A172 (cell line): ENCODE measurements around the gene MT1B. TPM values are rescaled to one million over a fixed set of nuclear protein-coding genes. Genes with fewer than 3 reads are reported as not detected.

Source experiments
- DNase-seq: peaks from one replicate; pipeline ENCODE4 v3.0.0-alpha.2; 2015; ENCODE audit warnings: low spot score
- total RNA-seq: library from RNA; depleted of rRNA; stranded (reverse); fragments of >200 nt; shearing (Covaris generic); gene quantifications from 2 replicates; pipeline ENCODE4 v1.2.3, GENCODE V29; 2014; rRNA removed

Gene MT1B
- total RNA-seq, 1 experiment from 2014 or later, result not detected

- DNase-seq, result no peak
Observed at GRCh38 chr16:56684926-56685590, 33.4 kb downstream of the MT1B start.

DNA sequence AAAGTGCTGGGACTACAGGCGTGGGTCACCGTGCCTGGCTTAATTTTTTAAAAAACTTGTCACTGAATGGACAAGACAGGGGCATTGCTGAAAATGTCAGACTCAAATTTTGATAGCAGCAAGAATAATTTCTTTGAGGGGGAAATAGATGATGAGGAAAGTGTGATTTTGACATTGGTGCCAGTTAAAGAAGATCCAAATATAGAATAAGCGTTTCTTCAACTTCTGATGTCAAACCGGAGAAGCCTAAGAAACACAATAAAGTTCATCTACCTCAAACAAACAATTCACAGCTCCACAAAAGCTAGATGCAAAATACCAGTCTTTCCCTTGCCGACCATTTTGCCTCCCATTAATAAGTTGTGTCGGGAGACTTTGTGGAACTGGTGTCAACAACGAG is 35.1 kb downstream of the MT1B start:
- DNase-seq, result no peak

DNA sequence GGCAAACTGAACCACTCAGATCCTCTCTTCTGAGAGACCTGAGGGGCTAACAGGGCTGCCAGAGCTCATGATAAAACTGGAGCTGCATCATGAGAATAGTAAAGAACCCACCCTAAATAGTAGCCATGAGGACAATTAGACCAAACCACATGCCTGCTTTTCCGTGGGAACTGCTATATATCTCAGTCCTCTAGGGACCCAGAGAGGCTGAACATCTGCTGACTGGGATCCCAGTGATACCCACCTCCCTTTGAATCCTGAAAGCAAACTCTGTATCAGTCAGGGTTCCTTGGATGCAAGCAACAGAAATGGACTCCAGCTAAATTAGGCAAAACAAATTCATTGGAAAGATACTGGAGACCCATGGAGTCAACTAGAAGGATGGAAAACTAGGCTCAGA is 37.1 kb downstream of the MT1B start:
- DNase-seq, result no peak

DNA sequence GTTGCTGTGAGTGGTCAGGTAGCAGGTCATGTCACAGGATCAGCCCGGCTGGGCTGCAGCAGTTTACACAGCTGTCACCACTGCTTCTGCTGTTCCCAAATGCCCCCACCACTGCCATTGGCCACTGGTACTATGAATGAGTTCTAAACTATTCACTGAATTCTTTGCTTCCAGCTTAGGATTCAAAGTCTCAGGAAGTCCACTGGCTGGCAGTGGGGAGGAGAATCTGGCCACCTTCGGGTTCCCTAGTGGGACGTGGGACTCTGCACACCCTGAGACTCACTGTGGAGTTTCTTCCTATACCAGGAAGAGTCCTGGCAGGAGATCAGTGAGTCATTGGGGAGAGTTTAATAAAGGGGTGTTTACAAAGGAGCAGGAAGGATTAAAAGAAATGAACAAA is 37.5 kb downstream of the MT1B start:
- DNase-seq, result peak; percentile 40

DNA sequence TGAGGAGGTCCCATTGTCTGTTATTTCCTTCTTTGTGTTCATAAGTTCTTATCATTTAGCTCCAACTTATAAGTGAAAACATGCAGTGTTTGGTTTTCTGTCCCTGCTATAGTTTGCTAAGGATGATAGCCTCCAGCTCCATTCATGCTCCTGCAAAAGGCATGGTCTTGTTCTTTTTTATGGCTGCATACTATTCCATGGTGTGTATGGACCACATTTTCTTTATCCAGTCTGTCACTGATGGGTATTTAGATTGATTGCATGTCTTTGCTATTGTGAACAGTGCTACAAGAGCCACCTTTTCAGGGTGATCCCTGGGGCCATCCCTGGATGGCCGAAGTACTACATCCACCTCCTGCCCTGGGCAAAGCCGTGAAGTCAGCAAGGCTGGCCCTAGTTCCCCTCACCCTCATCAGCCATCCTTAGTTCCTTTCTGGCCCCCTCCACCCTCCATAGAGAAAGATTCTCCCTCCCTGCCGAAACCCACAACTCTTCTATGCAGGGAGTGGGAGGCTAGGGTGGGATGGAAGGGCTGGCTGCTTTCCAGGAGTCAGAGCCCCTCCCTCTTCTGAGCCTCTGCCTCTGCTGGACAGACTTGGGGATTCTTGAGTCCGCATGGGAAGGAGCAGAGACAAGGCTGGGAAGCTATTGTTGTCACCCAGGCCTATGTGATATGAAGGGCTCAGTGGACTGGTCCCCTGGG is 38.9 kb downstream of the MT1B start:
- DNase-seq, result no peak

DNA sequence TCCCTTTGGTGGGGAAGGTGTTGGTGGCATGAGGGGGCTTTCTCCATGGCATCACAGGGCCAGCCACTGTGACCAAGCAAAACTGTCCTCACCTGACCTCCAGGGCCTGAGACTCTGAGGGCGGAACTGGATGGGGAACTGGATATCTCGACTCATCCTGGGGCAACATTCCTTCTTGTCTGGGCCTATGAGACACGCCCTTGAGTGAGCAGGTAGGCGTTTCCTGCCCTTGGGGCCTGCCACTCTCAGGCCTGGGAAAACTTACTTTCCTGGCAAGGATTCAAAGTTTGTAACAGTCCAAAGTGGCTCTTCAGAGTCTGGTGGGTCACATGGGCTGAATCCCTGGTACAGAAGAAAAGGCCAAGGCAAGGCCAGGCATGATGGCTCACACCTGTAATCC is 40.2 kb downstream of the MT1B start:
- peak; percentile 96 for DNase-seq

DNA sequence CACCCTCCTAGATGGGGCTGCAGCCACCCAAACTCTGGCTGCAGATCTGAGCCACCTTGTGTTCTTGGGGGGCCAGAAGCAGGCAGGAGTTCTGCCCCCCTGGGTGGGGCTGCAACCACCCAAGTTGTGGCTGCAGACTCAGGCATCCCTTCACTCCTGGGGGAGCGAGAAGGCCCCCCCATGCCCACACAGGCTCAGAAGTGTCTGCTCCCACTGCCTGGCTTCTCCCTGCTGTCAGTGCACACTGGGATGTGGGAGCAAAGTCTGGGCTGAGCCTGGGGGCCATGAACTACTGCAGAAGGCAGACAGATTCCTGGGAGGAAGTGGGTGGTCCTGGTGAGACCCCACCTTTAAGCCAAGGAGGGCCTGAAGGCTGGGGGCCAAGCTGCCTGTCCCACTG is 43.6 kb downstream of the MT1B start:
- DNase-seq, result no peak

GRCh38 chr16:56697456-56698155 is 45.9 kb downstream of the MT1B start:
- no peak for DNase-seq

DNA sequence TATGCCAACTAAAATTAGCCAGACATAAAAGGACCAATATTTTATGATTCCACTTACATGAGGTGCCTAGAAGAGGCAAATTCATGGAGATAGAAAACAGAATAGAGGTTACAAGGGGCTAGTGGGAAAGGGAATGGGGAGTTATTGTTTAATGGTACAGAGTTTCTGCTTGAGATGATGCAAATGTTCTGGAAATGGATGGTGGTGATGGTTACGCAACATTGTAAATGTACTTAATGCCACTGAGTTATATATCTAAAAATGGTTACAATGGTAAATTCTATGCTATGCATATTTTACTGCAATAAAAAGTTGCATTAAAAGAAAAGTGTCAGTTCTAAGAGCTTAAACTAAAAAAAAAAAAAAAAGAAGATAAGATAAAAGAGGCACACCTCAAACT is 48.5 kb downstream of the MT1B start:
- DNase-seq, result no peak

- no peak for DNase-seq
Observed at GRCh38 chr16:56700631-56701030, 48.9 kb downstream of the MT1B start.

DNA sequence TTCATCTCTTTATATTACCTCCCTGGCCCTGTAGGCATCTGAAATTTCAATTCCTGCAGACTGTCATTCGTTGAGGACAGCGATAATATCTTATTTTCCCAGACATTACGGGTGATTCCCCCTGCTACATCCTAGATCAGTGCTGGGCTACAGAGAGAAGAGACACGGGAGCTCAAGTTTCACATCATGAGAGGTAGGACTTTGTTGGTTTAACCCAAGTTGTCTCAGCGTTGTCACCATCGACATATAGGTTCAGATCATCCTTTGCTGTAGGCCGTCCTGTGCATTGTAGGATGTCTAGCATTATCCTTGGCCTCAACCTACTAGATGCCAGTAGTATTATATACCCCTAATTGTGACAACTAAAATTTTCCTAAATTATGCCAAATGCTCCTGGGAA is 49.8 kb downstream of the MT1B start:
- DNase-seq, result no peak

Other genes starting within 250 kb of the MT1B start
- 172 and 175 TPM in 2 replicates for gene AMFR, start 226.3 kb upstream of the MT1B start, total RNA-seq
- gene NUDT21, start 200.6 kb upstream of the MT1B start, total RNA-seq, result 177 and 191 TPM in 2 replicates
- 154 and 217 TPM in 2 replicates for gene OGFOD1, start 200.3 kb upstream of the MT1B start, total RNA-seq
- 57.6 and 64.5 TPM in 2 replicates for gene BBS2, start 131.9 kb upstream of the MT1B start, total RNA-seq
- gene MT4, start 86.8 kb upstream of the MT1B start, total RNA-seq, result not detected in 2 replicates
- gene MT3, start 62.4 kb upstream of the MT1B start, total RNA-seq, result not detected in 2 replicates
- gene MT2A, start 43.3 kb upstream of the MT1B start, total RNA-seq, result 137 and 184 TPM in 2 replicates
- gene MT1E, start 26.1 kb upstream of the MT1B start, total RNA-seq, result not detected in 2 replicates
- not detected in 2 replicates for gene MT1M, start 19.2 kb upstream of the MT1B start, total RNA-seq
- gene MT1A, start 13.2 kb upstream of the MT1B start, total RNA-seq, result not detected in 2 replicates
- gene MT1F, start 6.1 kb downstream of the MT1B start, total RNA-seq, result not detected in 2 replicates
- gene MT1G, start 16.2 kb downstream of the MT1B start, total RNA-seq, result not detected in 2 replicates
- gene MT1H, start 17.9 kb downstream of the MT1B start, total RNA-seq, result not detected in 2 replicates
- 24.9 and 97.3 TPM in 2 replicates for gene MT1X, start 30.6 kb downstream of the MT1B start, total RNA-seq
- 134 and 139 TPM in 2 replicates for gene NUP93, start 78.2 kb downstream of the MT1B start, total RNA-seq
- not detected in 2 replicates for gene SLC12A3, start 213.3 kb downstream of the MT1B start, total RNA-seq